HepG2 (cell line): Measurements from ENCODE around the gene H1-8. TPM values are rescaled to one million over a fixed set of nuclear protein-coding genes. Genes with fewer than 3 reads are reported as not detected.
A peak's percentile ranks its signal among the peaks of the same experiment; 100 is the strongest.

Experiments
- CCAR2 ChIP-seq: fragments of 200-400 bp; formaldehyde crosslinking; optimal IDR thresholded peaks from 2 replicates; pipeline ENCODE3; 2018; ENCODE audit warnings: low read depth, mild to moderate bottlenecking, low read length, moderate library complexity
- FOXK2 ChIP-seq: fragments of 450-650 bp; IDR thresholded peaks from 2 replicates; pipeline ENCODE4 v1.6.1; 2016
- FOXO1 ChIP-seq: sonication (generic); formaldehyde crosslinking; IDR thresholded peaks from 2 replicates; pipeline ENCODE4 v1.4.0; 2020; ENCODE audit warnings: missing genetic modification reagents
- HCFC1 ChIP-seq: fragments of 150-350 bp; IDR thresholded peaks from 2 replicates; pipeline ENCODE4 v1.6.1; 2014; ENCODE audit warnings: low read depth, low read length
- HHEX ChIP-seq: IDR thresholded peaks from 2 replicates; pipeline ENCODE4 v1.6.1; 2016; ENCODE audit warnings: control low read depth
- HMGXB3 ChIP-seq: sonication (generic); formaldehyde crosslinking; IDR thresholded peaks from 2 replicates; pipeline ENCODE4 v1.4.0; 2020; ENCODE audit warnings: missing genetic modification reagents, borderline replicate concordance
- IRX3 ChIP-seq: sonication (generic); formaldehyde crosslinking; IDR thresholded peaks from 2 replicates; pipeline ENCODE4 v1.8.1; 2023; ENCODE audit warnings: mild to moderate bottlenecking, low read depth, missing genetic modification reagents, borderline replicate concordance
- MAFK ChIP-seq, 2 experiments: IDR thresholded peaks in 1 of 2; conservative IDR thresholded peaks in 1 of 2; 2 replicates each; pipeline ENCODE4 v1.6.1; 2011; ENCODE audit warnings: improper control_type of control experiment in 2 of 2, low read length in 2 of 2
- MEIS2 ChIP-seq: sonication (generic); formaldehyde crosslinking; IDR thresholded peaks from 2 replicates; pipeline ENCODE4 v1.9.0; 2021; ENCODE audit warnings: mild to moderate bottlenecking, missing genetic modification reagents
- MTF1 ChIP-seq: sonication (generic); formaldehyde crosslinking; IDR thresholded peaks from 2 replicates; pipeline ENCODE4 v1.5.0; 2020; ENCODE audit warnings: missing genetic modification reagents
- PHF20 ChIP-seq: sonication (generic); formaldehyde crosslinking; IDR thresholded peaks from 2 replicates; pipeline ENCODE4 v1.5.0; 2020; ENCODE audit warnings: mild to moderate bottlenecking, missing genetic modification reagents
- SIN3B ChIP-seq: fragments of 150-350 bp; IDR thresholded peaks from 2 replicates; pipeline ENCODE4 v1.6.1; 2014; ENCODE audit warnings: low read length
- SIX4 ChIP-seq: sonication (generic); formaldehyde crosslinking; IDR thresholded peaks from 2 replicates; pipeline ENCODE4 v1.4.0; 2020; ENCODE audit warnings: missing genetic modification reagents
- SMARCE1 ChIP-seq: fragments of 450-650 bp; IDR thresholded peaks from 2 replicates; pipeline ENCODE4 v1.6.1; 2017; ENCODE audit warnings: borderline replicate concordance
- SRSF1 ChIP-seq: fragments of 200-400 bp; formaldehyde crosslinking; optimal IDR thresholded peaks from 2 replicates; pipeline ENCODE3; 2017; ENCODE audit warnings: mild to moderate bottlenecking, low read depth, low read length, moderate library complexity
- SUZ12 ChIP-seq: fragments of 150-350 bp; IDR thresholded peaks from 2 replicates; pipeline ENCODE4 v1.6.1; 2014; ENCODE audit warnings: low read depth, low read length
- THRA ChIP-seq: sonication (generic); formaldehyde crosslinking; IDR thresholded peaks from 2 replicates; pipeline ENCODE4 v1.4.0; 2020; ENCODE audit warnings: missing genetic modification reagents, borderline replicate concordance
- TRIM22 ChIP-seq: fragments of 450-650 bp; IDR thresholded peaks from 2 replicates; pipeline ENCODE4 v1.6.1; 2017
- TRIM24 ChIP-seq: sonication (generic); formaldehyde crosslinking; IDR thresholded peaks from 2 replicates; pipeline ENCODE4 v1.8.0; 2022; ENCODE audit warnings: mild to moderate bottlenecking, missing genetic modification reagents
- ZBTB1 ChIP-seq: sonication (generic); formaldehyde crosslinking; IDR thresholded peaks from 2 replicates; pipeline ENCODE4 v1.4.0; 2020; ENCODE audit warnings: missing genetic modification reagents, borderline replicate concordance
- ZFP90 ChIP-seq: sonication (generic); formaldehyde crosslinking; IDR thresholded peaks from 2 replicates; pipeline ENCODE4 v1.8.0; 2022; ENCODE audit warnings: missing genetic modification reagents, mild to moderate bottlenecking, inconsistent platforms, borderline replicate concordance
- ZNF12 ChIP-seq: sonication (generic); formaldehyde crosslinking; IDR thresholded peaks from 2 replicates; pipeline ENCODE4 v1.5.0; 2020; ENCODE audit warnings: missing genetic modification reagents
- ZNF335 ChIP-seq: sonication (generic); formaldehyde crosslinking; IDR thresholded peaks from 2 replicates; pipeline ENCODE4 v1.4.0; 2020; ENCODE audit warnings: missing genetic modification reagents
- ZNF468 ChIP-seq: sonication (generic); formaldehyde crosslinking; IDR thresholded peaks from 2 replicates; pipeline ENCODE4 v1.8.0; 2022; ENCODE audit warnings: mild to moderate bottlenecking, moderate library complexity, missing genetic modification reagents
- ZSCAN31 ChIP-seq: sonication (generic); formaldehyde crosslinking; IDR thresholded peaks from 2 replicates; pipeline ENCODE4 v1.5.0; 2020; ENCODE audit warnings: low read depth, mild to moderate bottlenecking, missing genetic modification reagents
- polyA plus RNA-seq, 8 experiments: library from polyadenylated mRNA; depleted of rRNA in 3 of 8; stranded (reverse) in 7 of 8; unstranded in 1 of 8; fragments of >200 nt; fragmentation: Illumina TruSeq in 4 of 8; extraction: Trizol in 4 of 8; gene quantifications; 2 replicates each; pipeline versions ENCODE4 v1.2.1 to v1.2.3, GENCODE V29; 2011 to 2016; ENCODE audit warnings: low read depth in 4 of 8, missing spikeins in 1 of 8, mixed read lengths in 1 of 8; ENCODE audit not compliant: insufficient read depth in 1 of 8
- total RNA-seq, 5 experiments: library from RNA; depleted of rRNA; stranded (reverse); fragments of >200 nt; fragmentation: Illumina TruSeq; extraction: Trizol; gene quantifications; 2 replicates each; pipeline ENCODE4 v1.2.3, GENCODE V29; 2016; ENCODE audit warnings: low read depth in 1 of 5

Gene H1-8
- total and polyA plus RNA-seq, 2 of the 13 experiments (the other 11 are each of a cell fraction or from before 2014, with no cell fraction given), result 0.08 TPM; not detected in 1

GRCh38 chr3:129596194-129597086 lies 53.5 kb downstream of the H1-8 start (continued):
- peak; percentile 68; the same call in 1 of the 2 replicates for TF ChIP-seq HMGXB3 (CRISPR knock-in tag)
- no peak for TF ChIP-seq MAFK (conservative IDR thresholded peaks at IDR 0.05 in 1 of 2, IDR thresholded peaks at IDR 0.05 in 1 of 2; ENCODE audit: low read length in 2 of 2)
- no peak for TF ChIP-seq ZBTB1
- no peak for TF ChIP-seq IRX3 (CRISPR knock-in tag)
- TF ChIP-seq FOXO1 (CRISPR knock-in tag), result peak; percentile 84
- TF ChIP-seq TRIM22, result no peak
- TF ChIP-seq SIX4 (CRISPR knock-in tag), result 0 out of 2 replicates have a peak, but pooled peaks have one; percentile 17
- peak; percentile 44; the same call in 1 of the 2 replicates for TF ChIP-seq PHF20 (CRISPR knock-in tag)
- TF ChIP-seq SUZ12, result no peak
- peak; percentile 43 for TF ChIP-seq SRSF1
- TF ChIP-seq SMARCE1, result no peak
- TF ChIP-seq ZFP90 (CRISPR knock-in tag), result no peak; the same call in 1 of the 2 replicates
- no peak for TF ChIP-seq SIN3B
- peak; percentile 47; the same call in 1 of the 2 replicates for TF ChIP-seq ZNF12 (CRISPR knock-in tag)
- TF ChIP-seq THRA (CRISPR knock-in tag), result peak; percentile 47
- TF ChIP-seq FOXK2, result peak; percentile 71; the same call in 1 of the 2 replicates
- peak; percentile 42; the same call in 1 of the 2 replicates for TF ChIP-seq ZNF335 (CRISPR knock-in tag)
- no peak for TF ChIP-seq HHEX (CRISPR knock-in tag)
- no peak for TF ChIP-seq HCFC1
- 0 out of 2 replicates have a peak, but pooled peaks have one; percentile 55 for TF ChIP-seq MEIS2 (CRISPR knock-in tag)
- no peak for TF ChIP-seq CCAR2
- no peak for TF ChIP-seq TRIM24 (CRISPR knock-in tag)
- peak; percentile 71; the same call in 1 of the 2 replicates for TF ChIP-seq ZSCAN31 (CRISPR knock-in tag)
- no peak for TF ChIP-seq MTF1 (CRISPR knock-in tag)
- no peak for TF ChIP-seq ZNF468 (CRISPR knock-in tag)
